Breast epithelium (tissue), 4 donors: Measurements from ENCODE around the gene HIVEP3. TPM values are rescaled to one million over a fixed set of nuclear protein-coding genes. Genes with fewer than 3 reads are reported as not detected.

Experiments used
- DNase-seq, 2 donors: peaks; one replicate each; pipeline ENCODE4 v3.0.0-alpha.2; 2019; ENCODE audit warnings: low spot score in 2 of 2
- H3K27ac ChIP-seq, 2 donors: fragments of 200-600 bp; sonication (generic) in 1 of 2; one replicate each; pipeline ENCODE4 v1.5.1; 2016 to 2019; ENCODE audit warnings: mild to moderate bottlenecking in 1 of 2
- H3K27me3 ChIP-seq, 2 donors: fragments of 200-600 bp; sonication (generic) in 1 of 2; one replicate each; pipeline versions ENCODE4 v1.5.1 to v1.6.0; 2017 to 2019; ENCODE audit warnings: control low read depth in 1 of 2, mild to moderate bottlenecking in 1 of 2
- H3K36me3 ChIP-seq: fragments of 200-600 bp; one replicate; pipeline ENCODE4 v1.5.1; 2019
- H3K4me1 ChIP-seq, 2 donors: fragments of 200-600 bp; sonication (generic); one replicate each; pipeline ENCODE4 v1.5.1; 2016 to 2019; ENCODE audit warnings: control low read depth in 1 of 2
- H3K4me3 ChIP-seq, 3 donors: fragments of 200-600 bp; sonication (generic); 1 replicate in 2 of 3; 2 replicates in 1 of 3; pipeline ENCODE4 v1.5.1; 2016 to 2019; ENCODE audit warnings: mild to moderate bottlenecking in 3 of 3, moderate library complexity in 2 of 3
- H3K9me3 ChIP-seq, 2 donors: fragments of 200-600 bp; sonication (generic) in 1 of 2; one replicate each; pipeline ENCODE4 v1.5.1; 2016 to 2019; ENCODE audit warnings: control low read depth in 1 of 2
- CTCF ChIP-seq, 3 donors: fragments of 450-650 bp; IDR thresholded peaks; one replicate each; pipeline ENCODE4 v1.5.1; 2016 to 2017; ENCODE audit warnings: antibody characterized with exemption in 3 of 3, mild to moderate bottlenecking in 3 of 3, moderate library complexity in 3 of 3
- POLR2A ChIP-seq: fragments of 450-650 bp; IDR thresholded peaks from one replicate; pipeline ENCODE4 v1.6.1; 2016; ENCODE audit warnings: antibody characterized with exemption, mild to moderate bottlenecking, moderate library complexity
- POLR2AphosphoS5 ChIP-seq, 3 donors: sonication (generic); formaldehyde crosslinking; IDR thresholded peaks; one replicate each; pipeline ENCODE4 v1.6.1; 2017; ENCODE audit warnings: antibody characterized with exemption in 3 of 3
- intact Hi-C: fragments of 100-400 bp; cut with DNase I; formaldehyde crosslinking; loops from one replicate; pipeline ENCODE4 v1.15.1; 2023; ENCODE audit warnings: low total_unique reads
- total RNA-seq, 3 donors: library from RNA; depleted of rRNA; stranded (reverse); fragments of >200 nt; gene quantifications; one replicate each; pipeline ENCODE4 v1.1.0, GENCODE V29; 2016

Gene HIVEP3
- total RNA-seq, 3 donors from 2014 or later: 3.5 to 13.5 (median 9.2) TPM

GRCh38 chr1:41936107-41936506, 17.4 kb upstream of the HIVEP3 start:
- H3K9me3 ChIP-seq: no peaks in the 10 kb centered on the region
- H3K36me3 ChIP-seq: no peaks in the 10 kb centered on the region
- intact Hi-C loops: no loop called here
- no peaks in the 10 kb centered on the region for H3K4me1 ChIP-seq
- DNase-seq: no peak
- TF ChIP-seq POLR2AphosphoS5 (IDR thresholded peaks at IDR 0.05) (no peak), CTCF (IDR thresholded peaks at IDR 0.05) (no peak), POLR2A (no peak)
- no peaks in the 10 kb centered on the region for H3K27me3 ChIP-seq
- H3K4me3 ChIP-seq: no peak overlapping the region
- no peak overlapping the region for H3K27ac ChIP-seq

GRCh38 chr1:41935226-41935625, 16.5 kb upstream of the HIVEP3 start:
- no peak overlapping the region for H3K4me3 ChIP-seq
- no peaks in the 10 kb centered on the region for H3K36me3 ChIP-seq
- H3K9me3 ChIP-seq: no peaks in the 10 kb centered on the region
- H3K27ac ChIP-seq: no peak overlapping the region
- H3K4me1 ChIP-seq: no peaks in the 10 kb centered on the region
- intact Hi-C loops: no loop called here
- TF ChIP-seq POLR2A (no peak), CTCF (IDR thresholded peaks at IDR 0.05) (no peak), POLR2AphosphoS5 (IDR thresholded peaks at IDR 0.05) (no peak)
- no peaks in the 10 kb centered on the region for H3K27me3 ChIP-seq
- DNase-seq: no peak

GRCh38 chr1:41933106-41933505, 14.4 kb upstream of the HIVEP3 start:
- Histone ChIP-seq H3K4me3 (no peak overlapping the region), H3K27me3 (no peaks in the 10 kb centered on the region), H3K36me3 (no peaks in the 10 kb centered on the region), H3K27ac (no peak overlapping the region), H3K4me1 (no peaks in the 10 kb centered on the region), H3K9me3 (no peaks in the 10 kb centered on the region)
- TF ChIP-seq CTCF (IDR thresholded peaks at IDR 0.05): no peak
- no peak for TF ChIP-seq POLR2AphosphoS5 (IDR thresholded peaks at IDR 0.05)
- TF ChIP-seq POLR2A: no peak
- DNase-seq: no peak
- intact Hi-C loops: no loop called here

GRCh38 chr1:41931578-41931977, 12.9 kb upstream of the HIVEP3 start:
- intact Hi-C loops: no loop called here
- no peaks in the 10 kb centered on the region for H3K4me1 ChIP-seq
- no peaks in the 10 kb centered on the region for H3K27me3 ChIP-seq
- H3K27ac ChIP-seq: no peak overlapping the region
- H3K9me3 ChIP-seq: no peaks in the 10 kb centered on the region
- H3K36me3 ChIP-seq: no peaks in the 10 kb centered on the region
- H3K4me3 ChIP-seq: no peak overlapping the region
- no peak for DNase-seq
- TF ChIP-seq POLR2A: no peak
- TF ChIP-seq POLR2AphosphoS5 (IDR thresholded peaks at IDR 0.05): no peak
- no peak for TF ChIP-seq CTCF (IDR thresholded peaks at IDR 0.05)

GRCh38 chr1:41927118-41927517, 8.4 kb upstream of the HIVEP3 start:
- Histone ChIP-seq H3K27me3 (no peaks in the 10 kb centered on the region), H3K9me3 (peaks cover 0 to 7% of the 10 kb centered on the region in 2 donors), H3K36me3 (no peaks in the 10 kb centered on the region), H3K4me1 (no peaks in the 10 kb centered on the region), H3K4me3 (no peak overlapping the region), H3K27ac (no peak overlapping the region)
- no peak for TF ChIP-seq CTCF (IDR thresholded peaks at IDR 0.05)
- no peak for TF ChIP-seq POLR2AphosphoS5 (IDR thresholded peaks at IDR 0.05)
- TF ChIP-seq POLR2A: no peak
- DNase-seq: no peak
- intact Hi-C loops: loop anchor here (5.0 kb wide), 1 partner anchor 740 kb away; no protein-coding TSS in a partner anchor
